GM12892 (cell line): ENCODE data around the gene BTNL2.
"Not testable (repeated sequence)": the region's sequence is repeated elsewhere in the genome, so short reads cannot be mapped to it uniquely, and the experiment has no call there.

Source experiments
- POLR2A ChIP-seq: IDR thresholded peaks from 2 replicates; pipeline ENCODE4 v1.6.1; 2011; ENCODE audit warnings: low read depth, low read length, control low read depth
- TAF1 ChIP-seq: IDR thresholded peaks from 2 replicates; pipeline ENCODE4 v1.6.1; 2011; ENCODE audit warnings: low read depth, mild to moderate bottlenecking, control low read depth, low read length, borderline replicate concordance

DNA sequence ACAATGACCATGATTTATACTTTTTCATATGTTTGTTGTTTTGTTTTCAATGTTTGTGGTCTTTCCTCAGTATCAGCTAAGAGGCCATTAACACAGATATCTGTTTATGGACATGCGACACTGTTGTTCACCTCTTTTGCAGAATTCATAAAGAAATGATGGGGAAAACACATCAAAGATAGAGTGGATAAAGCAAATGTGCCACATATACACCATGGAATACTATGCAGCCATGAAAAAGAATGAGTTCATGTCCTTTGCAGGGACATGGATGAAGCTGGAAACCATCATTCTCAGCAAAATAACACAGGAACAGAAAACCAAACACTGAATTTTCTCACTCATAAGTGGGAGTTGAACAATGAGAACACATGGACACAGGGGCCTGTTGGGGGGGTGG lies 27.0 kb upstream of the BTNL2 start:
- TF ChIP-seq TAF1, POLR2A: not testable (repeated sequence)
